AG04450 (cell line): ENCODE data around the gene TNIK. TPM values are rescaled to one million over a fixed set of nuclear protein-coding genes. Genes with fewer than 3 reads are reported as not detected.
"Not testable (repeated sequence)": the region's sequence is repeated elsewhere in the genome, so short reads cannot be mapped to it uniquely, and the experiment has no call there.

ENCODE experiments used
- CTCF ChIA-PET: fragments of 300-600, 350-600 bp; formaldehyde crosslinking; extraction: SDS; loops from one replicate; lab custom pipeline; 2022; ENCODE audit warnings: antibody characterized with exemption, inconsistent platforms; lab: Charles Lee
- POLR2A ChIA-PET: fragments of 350-600 bp; formaldehyde crosslinking; extraction: SDS; loops from one replicate; lab custom pipeline; 2021; ENCODE audit warnings: antibody characterized with exemption, inconsistent platforms; lab: Yijun Ruan, JAX
- DNase-seq: peaks from one replicate; pipeline ENCODE4 v3.0.0-alpha.2; 2011; ENCODE audit warnings: low read depth, low spot score
- H3K27ac ChIP-seq: one replicate; pipeline ENCODE4 v1.5.1; 2012; ENCODE audit warnings: low read depth, low read length, control low read depth
- H3K27me3 ChIP-seq: one replicate; pipeline ENCODE4 v1.6.0; 2012; ENCODE audit warnings: low read length; ENCODE audit not compliant: control insufficient read depth, insufficient read depth
- H3K4me3 ChIP-seq: 2 replicates; pipeline ENCODE4 v1.5.1; 2011; ENCODE audit warnings: mild to moderate bottlenecking, low read depth, low read length, control low read depth
- H3K9me3 ChIP-seq: 2 replicates; pipeline ENCODE4 v1.5.1; 2012; ENCODE audit warnings: low read length; ENCODE audit not compliant: control insufficient read depth, insufficient read depth
- CTCF ChIP-seq: IDR thresholded peaks from 2 replicates; pipeline ENCODE4 v1.5.1; 2011; ENCODE audit warnings: low read depth, low read length, control low read depth, inconsistent platforms
- polyA plus RNA-seq: library from polyadenylated mRNA; depleted of rRNA; stranded (reverse); fragments of >200 nt; gene quantifications from 2 replicates; pipeline ENCODE4 v1.2.3, GENCODE V29; 2011

Gene TNIK
- polyA plus RNA-seq, 1 experiment: 9.0 TPM

- no peaks in the 10 kb centered on the region for H3K27me3 ChIP-seq
- H3K4me3 ChIP-seq: no peak overlapping the region
- DNase-seq: no peak
- ChIA-PET POLR2A (no interaction called here), CTCF (no interaction called here)
- H3K9me3 ChIP-seq: no peaks in the 10 kb centered on the region
- no peak for TF ChIP-seq CTCF
- no peak overlapping the region for H3K27ac ChIP-seq
Observed at GRCh38 chr3:171293142-171293782, 166.9 kb downstream of the TNIK start.

- no peak for DNase-seq
- POLR2A ChIA-PET: no interaction called here
- Histone ChIP-seq H3K9me3 (no peaks in the 10 kb centered on the region), H3K4me3 (no peak overlapping the region), H3K27me3 (no peaks in the 10 kb centered on the region), H3K27ac (no peak overlapping the region)
- TF ChIP-seq CTCF: no peak
- CTCF ChIA-PET: no interaction called here
Observed at GRCh38 chr3:171290680-171291079, 169.5 kb downstream of the TNIK start.

GRCh38 chr3:171289291-171289690 is 170.9 kb downstream of the TNIK start:
- ChIA-PET CTCF (interaction anchor here (0.5 to 0.8 kb wide), 2 partner anchors 92 to 101 kb away, joined by 3 read pairs; no protein-coding TSS in a partner anchor), POLR2A (no interaction called here)
- Histone ChIP-seq H3K27me3 (no peaks in the 10 kb centered on the region), H3K4me3 (no peak overlapping the region), H3K27ac (no peak overlapping the region), H3K9me3 (no peaks in the 10 kb centered on the region)
- TF ChIP-seq CTCF: no peak
- no peak for DNase-seq

GRCh38 chr3:171287761-171288160 is 172.4 kb downstream of the TNIK start:
- H3K9me3 ChIP-seq, DNase-seq, CTCF ChIA-PET, H3K27ac ChIP-seq, H3K4me3 ChIP-seq, H3K27me3 ChIP-seq, POLR2A ChIA-PET: not testable (repeated sequence)

GRCh38 chr3:171286580-171287249 is 173.5 kb downstream of the TNIK start:
- no peak for TF ChIP-seq CTCF
- H3K27ac ChIP-seq: no peak overlapping the region
- no peaks in the 10 kb centered on the region for H3K9me3 ChIP-seq
- POLR2A ChIA-PET: no interaction called here
- H3K27me3 ChIP-seq: no peaks in the 10 kb centered on the region
- no peak for DNase-seq
- no peak overlapping the region for H3K4me3 ChIP-seq
- CTCF ChIA-PET: no interaction called here
